Measurements from ENCODE around the gene CLECL1. TPM values are rescaled to one million over a fixed set of nuclear protein-coding genes. Genes with fewer than 3 reads are reported as not detected.

Gene CLECL1
- total and polyA plus RNA-seq, 2 donors: 4.0 to 11.2 TPM

GRCh38 chr12:9730591-9730990, 2.3 kb downstream of the CLECL1 start:
- Histone ChIP-seq H3K9me3 (ENCODE audit: control insufficient read depth in 2 of 2, insufficient read depth in 1 of 2, low read length in 1 of 2) (no peaks in the 10 kb centered on the region), H3K27ac (ENCODE audit: low read depth in 1 of 2, low read length in 1 of 2) (no peak overlapping the region), H3K36me3 (ENCODE audit: control insufficient read depth in 2 of 2, insufficient read depth in 2 of 2, low read length in 1 of 2) (no peaks in the 10 kb centered on the region), H3K4me3 (ENCODE audit: low read length in 2 of 2) (no peak overlapping the region), H3K4me1 (ENCODE audit: control insufficient read depth in 2 of 2, insufficient read depth in 2 of 2, low read length in 2 of 2) (no peaks in the 10 kb centered on the region), H3K27me3 (ENCODE audit: control insufficient read depth in 2 of 2, insufficient read depth in 1 of 2, low read length in 1 of 2) (no peaks in the 10 kb centered on the region)
- WGBS: 94% methylated on average over 6 of the region's 6 CpGs
- DNase-seq (ENCODE audit: low read depth in 6 of 9, low spot score in 9 of 9): no peak

GRCh38 chr12:9730011-9730410, 2.9 kb downstream of the CLECL1 start:
- no peak overlapping the region for H3K27ac ChIP-seq (ENCODE audit: low read depth in 1 of 2, low read length in 1 of 2)
- no peaks in the 10 kb centered on the region for H3K27me3 ChIP-seq (ENCODE audit: control insufficient read depth in 2 of 2, insufficient read depth in 1 of 2, low read length in 1 of 2)
- WGBS: 90% methylated on average over 3 of the region's 3 CpGs
- no peak overlapping the region for H3K4me3 ChIP-seq (ENCODE audit: low read length in 2 of 2)
- H3K36me3 ChIP-seq (ENCODE audit: control insufficient read depth in 2 of 2, insufficient read depth in 2 of 2, low read length in 1 of 2): no peaks in the 10 kb centered on the region
- no peaks in the 10 kb centered on the region for H3K9me3 ChIP-seq (ENCODE audit: control insufficient read depth in 2 of 2, insufficient read depth in 1 of 2, low read length in 1 of 2)
- no peak for DNase-seq (ENCODE audit: low read depth in 6 of 9, low spot score in 9 of 9)
- no peaks in the 10 kb centered on the region for H3K4me1 ChIP-seq (ENCODE audit: control insufficient read depth in 2 of 2, insufficient read depth in 2 of 2, low read length in 2 of 2)

- no peaks in the 10 kb centered on the region for H3K4me1 ChIP-seq (ENCODE audit: control insufficient read depth in 2 of 2, insufficient read depth in 2 of 2, low read length in 2 of 2)
- no peaks in the 10 kb centered on the region for H3K27me3 ChIP-seq (ENCODE audit: control insufficient read depth in 2 of 2, insufficient read depth in 1 of 2, low read length in 1 of 2)
- no peak overlapping the region for H3K4me3 ChIP-seq (ENCODE audit: low read length in 2 of 2)
- H3K27ac ChIP-seq (ENCODE audit: low read depth in 1 of 2, low read length in 1 of 2): no peak overlapping the region
- no peaks in the 10 kb centered on the region for H3K36me3 ChIP-seq (ENCODE audit: control insufficient read depth in 2 of 2, insufficient read depth in 2 of 2, low read length in 1 of 2)
- no peaks in the 10 kb centered on the region for H3K9me3 ChIP-seq (ENCODE audit: control insufficient read depth in 2 of 2, insufficient read depth in 1 of 2, low read length in 1 of 2)
- no peak for DNase-seq (ENCODE audit: low read depth in 6 of 9, low spot score in 9 of 9)
Measured at GRCh38 chr12:9729082-9729481, 3.8 kb downstream of the CLECL1 start.

GRCh38 chr12:9727813-9728212, 5.1 kb downstream of the CLECL1 start:
- no peaks in the 10 kb centered on the region for H3K36me3 ChIP-seq (ENCODE audit: control insufficient read depth in 2 of 2, insufficient read depth in 2 of 2, low read length in 1 of 2)
- H3K4me1 ChIP-seq (ENCODE audit: control insufficient read depth in 2 of 2, insufficient read depth in 2 of 2, low read length in 2 of 2): no peaks in the 10 kb centered on the region
- no peaks in the 10 kb centered on the region for H3K27me3 ChIP-seq (ENCODE audit: control insufficient read depth in 2 of 2, insufficient read depth in 1 of 2, low read length in 1 of 2)
- H3K9me3 ChIP-seq (ENCODE audit: control insufficient read depth in 2 of 2, insufficient read depth in 1 of 2, low read length in 1 of 2): no peaks in the 10 kb centered on the region
- H3K27ac ChIP-seq (ENCODE audit: low read depth in 1 of 2, low read length in 1 of 2): no peak overlapping the region
- no peak for DNase-seq (ENCODE audit: low read depth in 6 of 9, low spot score in 9 of 9)
- no peak overlapping the region for H3K4me3 ChIP-seq (ENCODE audit: low read length in 2 of 2)
- 99% methylated on average over 1 of the region's 1 CpG for WGBS

- DNase-seq (ENCODE audit: low read depth in 6 of 9, low spot score in 9 of 9): no peak
- H3K27ac ChIP-seq (ENCODE audit: low read depth in 1 of 2, low read length in 1 of 2): no peak overlapping the region
- H3K27me3 ChIP-seq (ENCODE audit: control insufficient read depth in 2 of 2, insufficient read depth in 1 of 2, low read length in 1 of 2): no peaks in the 10 kb centered on the region
- H3K36me3 ChIP-seq (ENCODE audit: control insufficient read depth in 2 of 2, insufficient read depth in 2 of 2, low read length in 1 of 2): no peaks in the 10 kb centered on the region
- no peaks in the 10 kb centered on the region for H3K9me3 ChIP-seq (ENCODE audit: control insufficient read depth in 2 of 2, insufficient read depth in 1 of 2, low read length in 1 of 2)
- WGBS: 72% methylated on average over 2 of the region's 2 CpGs
- no peaks in the 10 kb centered on the region for H3K4me1 ChIP-seq (ENCODE audit: control insufficient read depth in 2 of 2, insufficient read depth in 2 of 2, low read length in 2 of 2)
- H3K4me3 ChIP-seq (ENCODE audit: low read length in 2 of 2): no peak overlapping the region
Measured at GRCh38 chr12:9725213-9725870, 7.6 kb downstream of the CLECL1 start.

GRCh38 chr12:9724023-9724422, 8.9 kb downstream of the CLECL1 start:
- no peak for DNase-seq (ENCODE audit: low read depth in 6 of 9, low spot score in 9 of 9)
- Histone ChIP-seq H3K9me3 (ENCODE audit: control insufficient read depth in 2 of 2, insufficient read depth in 1 of 2, low read length in 1 of 2) (no peaks in the 10 kb centered on the region), H3K4me3 (ENCODE audit: low read length in 2 of 2) (no peak overlapping the region), H3K4me1 (ENCODE audit: control insufficient read depth in 2 of 2, insufficient read depth in 2 of 2, low read length in 2 of 2) (no peaks in the 10 kb centered on the region), H3K27me3 (ENCODE audit: control insufficient read depth in 2 of 2, insufficient read depth in 1 of 2, low read length in 1 of 2) (no peaks in the 10 kb centered on the region), H3K36me3 (ENCODE audit: control insufficient read depth in 2 of 2, insufficient read depth in 2 of 2, low read length in 1 of 2) (no peaks in the 10 kb centered on the region), H3K27ac (ENCODE audit: low read depth in 1 of 2, low read length in 1 of 2) (no peak overlapping the region)
- WGBS: 97% methylated on average over 1 of the region's 1 CpG

GRCh38 chr12:9721394-9722092, 11.4 kb downstream of the CLECL1 start:
- H3K27ac ChIP-seq (ENCODE audit: low read depth in 1 of 2, low read length in 1 of 2): peak overlapping the region in 1 of 2 donors; percentile 38
- H3K4me3 ChIP-seq (ENCODE audit: low read length in 2 of 2): no peak overlapping the region
- no peaks in the 10 kb centered on the region for H3K9me3 ChIP-seq (ENCODE audit: control insufficient read depth in 2 of 2, insufficient read depth in 1 of 2, low read length in 1 of 2)
- WGBS: 63% methylated on average over 5 of the region's 5 CpGs
- peak in 1 of 9 donors; percentile 43 for DNase-seq (ENCODE audit: low read depth in 6 of 9, low spot score in 9 of 9)
- H3K27me3 ChIP-seq (ENCODE audit: control insufficient read depth in 2 of 2, insufficient read depth in 1 of 2, low read length in 1 of 2): no peaks in the 10 kb centered on the region
- H3K4me1 ChIP-seq (ENCODE audit: control insufficient read depth in 2 of 2, insufficient read depth in 2 of 2, low read length in 2 of 2): no peaks in the 10 kb centered on the region
- H3K36me3 ChIP-seq (ENCODE audit: control insufficient read depth in 2 of 2, insufficient read depth in 2 of 2, low read length in 1 of 2): no peaks in the 10 kb centered on the region

GRCh38 chr12:9719790-9720189, 13.1 kb downstream of the CLECL1 start:
- no peak for DNase-seq (ENCODE audit: low read depth in 6 of 9, low spot score in 9 of 9)
- 95% methylated on average over 1 of the region's 1 CpG for WGBS
- Histone ChIP-seq H3K4me1 (ENCODE audit: control insufficient read depth in 2 of 2, insufficient read depth in 2 of 2, low read length in 2 of 2) (no peaks in the 10 kb centered on the region), H3K36me3 (ENCODE audit: control insufficient read depth in 2 of 2, insufficient read depth in 2 of 2, low read length in 1 of 2) (no peaks in the 10 kb centered on the region), H3K27me3 (ENCODE audit: control insufficient read depth in 2 of 2, insufficient read depth in 1 of 2, low read length in 1 of 2) (no peaks in the 10 kb centered on the region), H3K4me3 (ENCODE audit: low read length in 2 of 2) (no peak overlapping the region), H3K27ac (ENCODE audit: low read depth in 1 of 2, low read length in 1 of 2) (no peak overlapping the region), H3K9me3 (ENCODE audit: control insufficient read depth in 2 of 2, insufficient read depth in 1 of 2, low read length in 1 of 2) (no peaks in the 10 kb centered on the region)

GRCh38 chr12:9718968-9719367, 13.9 kb downstream of the CLECL1 start:
- Histone ChIP-seq H3K36me3 (ENCODE audit: control insufficient read depth in 2 of 2, insufficient read depth in 2 of 2, low read length in 1 of 2) (no peaks in the 10 kb centered on the region), H3K9me3 (ENCODE audit: control insufficient read depth in 2 of 2, insufficient read depth in 1 of 2, low read length in 1 of 2) (no peaks in the 10 kb centered on the region), H3K27ac (ENCODE audit: low read depth in 1 of 2, low read length in 1 of 2) (no peak overlapping the region), H3K27me3 (ENCODE audit: control insufficient read depth in 2 of 2, insufficient read depth in 1 of 2, low read length in 1 of 2) (no peaks in the 10 kb centered on the region), H3K4me1 (ENCODE audit: control insufficient read depth in 2 of 2, insufficient read depth in 2 of 2, low read length in 2 of 2) (no peaks in the 10 kb centered on the region), H3K4me3 (ENCODE audit: low read length in 2 of 2) (no peak overlapping the region)
- 95% methylated on average over 7 of the region's 7 CpGs for WGBS
- DNase-seq (ENCODE audit: low read depth in 6 of 9, low spot score in 9 of 9): no peak

Measured in thymus (tissue), 11 donors.